Anterior cingulate cortex (tissue), 58 donors: ENCODE results near the gene SFSWAP.
A peak's percentile ranks its signal among the peaks of the same experiment; 100 is the strongest.
"Not testable (repeated sequence)": the region's sequence is repeated elsewhere in the genome, so short reads cannot be mapped to it uniquely, and the experiment has no call there.

Experiments
- DNase-seq, 58 donors: peaks; one replicate each; lab custom pipeline; 2025; lab: John Stamatoyannopoulos, UW

The SFSWAP gene

DNA sequence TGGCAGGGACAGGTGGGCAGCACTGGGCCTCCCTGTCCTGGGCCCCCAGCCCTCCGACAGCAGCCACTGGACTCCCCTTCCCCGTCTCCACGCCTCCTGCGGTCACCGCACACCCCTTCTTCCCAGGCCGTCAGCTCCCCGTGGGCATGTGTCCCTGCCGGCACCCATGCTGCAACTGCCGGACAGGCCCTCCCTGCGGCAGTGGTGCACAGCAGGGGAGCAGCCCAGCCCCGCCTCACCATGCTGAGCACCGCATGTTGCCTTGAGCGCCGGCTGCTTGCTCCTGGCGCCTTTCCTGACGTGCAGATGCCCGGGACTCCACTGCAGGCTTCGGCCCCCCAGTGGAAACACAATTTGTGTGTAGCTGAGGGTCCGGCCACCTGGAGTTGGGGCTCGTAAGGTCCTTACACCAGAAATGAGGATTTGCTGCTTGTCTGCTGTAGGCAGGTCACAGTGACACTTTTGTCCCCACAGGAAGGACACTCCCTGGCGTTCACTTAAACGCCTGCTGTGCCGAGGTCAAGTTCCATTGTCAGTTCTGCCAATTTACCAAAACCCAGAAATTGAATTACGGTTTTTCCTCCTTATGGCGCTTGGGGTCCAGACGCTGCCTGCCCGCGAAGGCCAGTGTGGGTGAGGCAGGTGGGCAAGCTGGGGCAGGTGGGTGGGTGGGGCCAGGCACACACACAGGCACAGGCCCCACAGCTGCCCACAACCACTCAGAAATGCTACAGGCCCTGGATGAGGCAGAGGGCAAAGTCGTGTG is 89.1 kb downstream of the SFSWAP start:
- DNase-seq = no peak

- no peak for DNase-seq
Observed at GRCh38 chr12:131800594-131801135, 89.8 kb downstream of the SFSWAP start.

- DNase-seq = no peak
Observed at GRCh38 chr12:131801254-131801866, 90.5 kb downstream of the SFSWAP start.

DNA sequence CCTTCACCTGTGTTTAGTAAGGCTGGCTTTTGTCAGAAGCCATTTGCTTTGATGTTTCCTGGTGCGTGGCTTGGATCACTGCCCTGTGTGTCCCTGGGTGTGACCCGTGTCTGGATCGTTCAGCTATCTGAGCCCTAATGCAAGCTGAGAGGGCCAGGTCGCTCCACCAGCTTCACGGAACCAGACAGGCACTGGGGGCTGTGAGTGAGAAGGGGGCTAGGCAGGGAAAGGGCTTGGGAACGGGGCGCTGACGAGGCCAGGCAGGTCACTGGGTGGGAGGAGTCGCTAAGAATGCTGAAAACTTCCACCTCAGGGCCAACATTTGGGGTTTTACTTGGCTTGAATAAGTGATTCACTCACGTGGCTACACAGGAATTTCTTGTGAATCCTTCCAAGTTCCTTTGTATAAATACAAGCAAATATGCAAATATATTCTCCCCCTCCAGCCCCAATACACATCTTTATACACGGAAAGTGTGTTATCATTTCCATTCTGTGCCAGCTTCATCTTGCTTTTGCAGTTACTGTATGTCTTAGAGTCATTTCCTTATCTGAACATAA is 93.2 kb downstream of the SFSWAP start:
- DNase-seq = no peak

DNA sequence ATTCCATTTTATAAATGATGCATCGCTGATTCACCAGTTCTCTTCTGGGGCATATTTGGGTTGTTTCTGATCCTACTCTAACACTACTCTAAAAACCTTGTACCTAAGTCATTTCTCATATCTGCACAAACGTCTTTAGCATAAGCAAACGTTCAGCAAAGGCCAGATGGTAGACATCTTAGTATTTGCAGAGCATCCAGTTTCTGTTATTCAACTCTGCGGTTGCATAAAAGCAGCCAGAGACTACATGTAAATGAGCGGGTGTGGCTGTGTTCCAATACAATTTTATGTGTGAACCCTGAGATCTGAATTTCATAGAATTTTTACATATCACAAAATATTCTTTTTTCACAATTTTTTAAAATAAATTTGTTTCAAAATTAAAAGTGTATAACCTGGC is 94.5 kb downstream of the SFSWAP start:
- no peak for DNase-seq

DNA sequence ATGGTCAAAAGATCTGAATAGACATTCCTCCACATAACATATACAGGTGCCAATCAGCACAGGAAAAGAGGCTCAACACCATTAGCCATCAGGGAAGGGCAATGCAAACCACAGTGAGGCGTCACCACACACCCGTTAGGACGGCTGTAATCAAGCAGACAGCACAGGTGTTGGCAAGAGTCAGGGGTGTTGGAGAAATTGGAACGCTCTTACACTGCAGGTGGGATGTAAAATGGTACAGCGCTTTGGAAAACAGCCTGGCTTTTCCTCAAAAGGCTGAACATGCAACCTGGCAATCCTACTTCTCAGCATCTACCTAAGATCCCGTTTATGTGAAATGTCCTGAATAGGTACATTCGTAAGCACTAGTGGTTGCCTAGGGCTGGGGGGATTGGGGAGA is 95.8 kb downstream of the SFSWAP start:
- no peak for DNase-seq

GRCh38 chr12:131808744-131809371 is 98.0 kb downstream of the SFSWAP start:
- no peak for DNase-seq

DNA sequence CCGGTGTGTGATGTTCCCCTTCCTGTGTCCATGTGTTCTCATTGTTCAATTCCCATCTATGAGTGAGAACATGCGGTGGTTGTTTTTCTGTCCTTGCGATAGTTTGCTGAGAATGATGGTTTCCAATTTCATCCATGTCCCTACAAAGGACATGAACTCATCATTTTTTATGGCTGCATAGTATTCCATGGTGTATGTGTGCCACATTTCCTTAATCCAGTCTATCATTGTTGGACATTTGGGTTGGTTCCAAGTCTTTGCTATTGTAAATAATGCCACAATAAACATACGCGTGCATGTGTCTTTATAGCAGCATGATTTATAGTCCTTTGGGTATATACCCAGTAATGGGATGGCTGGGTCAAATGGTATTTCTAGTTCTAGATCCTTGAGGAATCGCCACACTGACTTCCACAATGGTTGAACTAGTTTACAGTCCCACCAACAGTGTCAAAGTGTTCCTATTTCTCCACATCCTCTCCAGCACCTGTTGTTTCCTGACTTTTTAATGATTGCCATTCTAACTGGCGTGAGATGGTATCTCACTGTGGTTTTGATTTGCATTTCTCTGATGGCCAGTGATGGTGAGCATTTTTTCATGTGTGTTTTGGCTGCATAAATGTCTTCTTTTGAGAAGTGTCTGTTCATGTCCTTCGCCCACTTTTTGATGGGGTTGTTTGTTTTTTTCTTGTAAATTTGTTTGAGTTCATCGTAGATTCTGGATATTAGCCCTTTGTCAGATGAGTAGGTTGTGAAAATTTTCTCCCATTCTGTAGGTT is 98.8 kb downstream of the SFSWAP start:
- not testable (repeated sequence) for DNase-seq

- no peak for DNase-seq
Observed at GRCh38 chr12:131810726-131811125, 99.8 kb downstream of the SFSWAP start.

GRCh38 chr12:131815131-131815530 is 104.2 kb downstream of the SFSWAP start:
- no peak for DNase-seq

DNA sequence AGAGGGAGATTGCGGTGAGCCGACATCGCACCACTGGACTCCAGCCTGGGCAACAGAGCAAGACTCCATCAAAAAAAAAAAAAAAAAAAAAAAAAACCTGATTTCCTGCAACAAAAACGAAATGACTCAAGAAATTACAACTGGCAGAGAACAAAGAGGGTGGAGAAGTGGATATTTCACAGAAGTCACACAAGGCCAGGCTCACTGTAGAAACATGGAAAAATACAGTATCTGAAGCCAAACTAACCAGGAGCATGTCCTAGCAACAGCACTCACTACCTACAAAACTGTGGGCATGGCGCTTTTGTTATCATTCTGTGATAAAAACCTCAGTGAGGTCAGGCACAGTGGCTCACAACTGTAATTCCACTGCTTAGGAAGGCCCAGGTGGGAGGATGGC is 105.6 kb downstream of the SFSWAP start:
- DNase-seq = no peak

- no peak for DNase-seq
Observed at GRCh38 chr12:131817241-131817640, 106.4 kb downstream of the SFSWAP start.

- DNase-seq = no peak
Observed at GRCh38 chr12:131818821-131819585, 108.1 kb downstream of the SFSWAP start.

DNA sequence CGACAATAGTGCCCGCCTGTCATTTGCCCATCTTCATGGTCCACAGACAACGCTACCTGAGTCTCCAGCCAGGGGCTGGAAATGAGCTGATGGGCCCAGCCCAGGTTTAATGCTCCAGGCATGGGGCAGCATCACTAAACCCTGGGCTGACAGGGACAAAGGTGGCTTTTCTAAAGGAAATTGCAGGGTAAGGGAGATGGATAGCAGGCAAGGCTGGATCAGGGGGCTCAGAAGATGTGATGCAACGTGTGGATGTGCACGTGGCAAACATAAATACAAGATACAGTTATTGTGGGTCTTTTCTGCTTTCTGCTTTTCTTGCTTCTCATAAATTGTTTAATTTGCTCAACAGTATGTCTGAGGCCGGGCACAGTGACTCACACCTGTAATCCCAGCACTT is 113.6 kb downstream of the SFSWAP start:
- no peak for DNase-seq

DNA sequence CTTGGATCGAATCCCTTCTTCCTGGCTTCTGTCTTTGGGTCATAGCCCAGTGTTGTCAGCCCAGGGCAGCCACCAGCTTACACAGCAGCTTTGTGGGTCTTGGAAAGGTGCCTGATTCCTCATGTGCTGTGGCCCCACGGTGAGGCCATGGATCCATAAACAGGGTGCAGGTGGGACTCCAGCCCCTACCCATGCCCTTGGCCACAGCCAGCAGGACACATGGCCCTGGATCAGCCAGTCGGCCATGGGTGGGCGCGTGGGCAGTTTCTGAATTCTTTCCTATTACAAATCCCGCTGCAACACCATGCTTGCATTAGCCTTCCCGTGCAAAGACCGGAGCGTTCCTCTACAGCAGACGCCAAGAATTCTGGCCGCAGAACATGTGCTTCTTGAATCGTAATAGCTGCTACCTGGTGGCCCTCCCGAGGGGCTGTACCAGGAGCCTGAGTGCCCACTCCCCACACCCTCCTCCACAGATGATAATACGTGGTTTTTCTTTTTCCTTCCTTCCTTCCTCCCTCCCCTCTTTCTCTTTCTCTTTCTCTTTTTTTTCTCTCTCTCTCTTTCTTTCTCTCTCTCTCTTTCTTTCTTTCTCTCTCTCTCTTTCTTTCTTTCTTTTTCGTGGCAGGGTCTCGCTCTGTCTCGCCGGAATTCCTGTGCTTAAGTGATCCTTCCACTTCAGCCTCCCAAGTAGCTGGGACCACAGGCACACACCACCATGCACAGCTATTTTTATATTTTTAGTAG is 114.4 kb downstream of the SFSWAP start:
- DNase-seq = peak in 17 of 58 donors; percentile 9 to 69 (median 33)

GRCh38 chr12:131826097-131826928 is 115.4 kb downstream of the SFSWAP start:
- DNase-seq = no peak

DNA sequence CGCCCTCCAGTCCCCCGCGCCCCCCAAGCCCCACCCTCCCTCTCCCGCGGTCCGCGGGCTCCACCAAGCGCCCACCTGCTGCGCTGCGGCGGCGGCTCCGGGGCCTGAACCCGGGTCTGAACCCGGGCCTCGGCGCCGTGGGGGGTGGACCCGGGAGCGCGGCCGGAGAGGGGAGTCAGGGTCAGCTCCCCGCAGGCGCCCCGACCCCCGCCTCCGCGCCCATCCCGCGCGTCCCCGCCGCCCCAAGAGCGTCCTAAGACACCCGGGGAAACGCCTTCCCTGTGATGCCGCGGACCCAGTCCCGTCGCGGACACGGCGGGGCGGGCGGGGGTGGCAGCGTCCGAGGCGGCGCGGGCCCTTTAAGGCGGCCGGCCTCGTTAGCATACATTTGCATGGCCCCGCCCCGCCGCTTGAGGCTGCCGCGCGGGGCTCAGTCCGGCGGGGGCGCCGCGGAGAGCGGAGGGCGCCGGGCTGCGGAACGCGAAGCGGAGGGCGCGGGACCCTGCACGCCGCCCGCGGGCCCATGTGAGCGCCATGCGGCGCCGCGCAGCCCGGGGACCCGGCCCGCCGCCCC is 117.2 kb downstream of the SFSWAP start, which contains the start of gene MMP17:
Gene MMP17 (plus strand): TSS at position 433 of the 574 bp plus-strand sequence. CDS start 102 bp downstream, at position 535.
- DNase-seq = peak in 19 of 58 donors; percentile 17 to 67 (median 41)
